ENCODE measurements around the gene OPHN1. TPM values are rescaled to one million over a fixed set of nuclear protein-coding genes. Genes with fewer than 3 reads are reported as not detected.
"Not testable (repeated sequence)": the region's sequence is repeated elsewhere in the genome, so short reads cannot be mapped to it uniquely, and the experiment has no call there.

OPHN1 gene
- total and polyA plus RNA-seq, 2 experiments from 2014 or later, result 2.2 to 3.8 TPM

GRCh38 chrX:68396953-68397352, 36.3 kb downstream of the OPHN1 start (continued):
- no peak for TF ChIP-seq EZH2 (IDR thresholded peaks at IDR 0.05; ENCODE audit: low read depth, unreplicated experiment)
- TF ChIP-seq ZNF114 (CRISPR knock-in tag; IDR thresholded peaks at IDR 0.05), result no peak
- no peak for TF ChIP-seq STAT1 (IDR thresholded peaks at IDR 0.05; ENCODE audit: unreplicated experiment)
- no peak for TF ChIP-seq NANOG (IDR thresholded peaks at IDR 0.05; ENCODE audit: borderline replicate concordance)

GRCh38 chrX:68389419-68389960, 43.8 kb downstream of the OPHN1 start:
- not testable (repeated sequence) for DNase-seq (ENCODE audit: low spot score); H3K27ac ChIP-seq (ENCODE audit: low read depth); H3K9me2 ChIP-seq (ENCODE audit: insufficient read depth); H3K4me1 Mint-ChIP-seq; H3K4me1 ChIP-seq (ENCODE audit: insufficient read depth); H3K4me3 Mint-ChIP-seq; ATAC-seq; H3K9me3 Mint-ChIP-seq; H3K27ac Mint-ChIP-seq; H3K4me3 ChIP-seq; H2AFZ ChIP-seq; H4K20me1 ChIP-seq (replicated peaks; ENCODE audit: insufficient read depth); H3F3A ChIP-seq (replicated peaks; ENCODE audit: low read depth); H3K27me3 Mint-ChIP-seq (ENCODE audit: insufficient read depth, low read depth, poor library complexity); H3K36me3 ChIP-seq (ENCODE audit: insufficient read depth); H3K36me3 Mint-ChIP-seq (ENCODE audit: low read depth); H3K27me3 ChIP-seq (ENCODE audit: insufficient read depth); H3K4me2 ChIP-seq; H3K79me2 ChIP-seq (replicated peaks; ENCODE audit: insufficient read depth)

GRCh38 chrX:68387776-68388175, 45.5 kb downstream of the OPHN1 start:
- Mint-ChIP-seq H3K4me3 (no peak overlapping the region), H3K27me3 (ENCODE audit: insufficient read depth, low read depth, poor library complexity) (no peaks in the 10 kb centered on the region)
- H3K4me2 ChIP-seq, result no peak overlapping the region

More at GRCh38 chrX:68387776-68388175, 45.5 kb downstream of the OPHN1 start:
- Histone ChIP-seq H3K9me2 (ENCODE audit: insufficient read depth) (no peaks in the 10 kb centered on the region), H3K4me3 (no peak overlapping the region), H3K27me3 (ENCODE audit: insufficient read depth) (no peaks in the 10 kb centered on the region), H3K36me3 (ENCODE audit: insufficient read depth) (no peaks in the 10 kb centered on the region), H3F3A (replicated peaks; ENCODE audit: low read depth) (no peaks in the 10 kb centered on the region), H3K79me2 (replicated peaks; ENCODE audit: insufficient read depth) (no peaks in the 10 kb centered on the region), H4K20me1 (replicated peaks; ENCODE audit: insufficient read depth) (no peaks in the 10 kb centered on the region), H3K4me1 (ENCODE audit: insufficient read depth) (no peaks in the 10 kb centered on the region), H3K27ac (ENCODE audit: low read depth) (no peak overlapping the region), H2AFZ (no peak overlapping the region)
- DNase-seq (ENCODE audit: low spot score), result no peak
- no peak for TF ChIP-seq CREB1 (CRISPR knock-in tag; IDR thresholded peaks at IDR 0.05; ENCODE audit: low read depth)
- TF ChIP-seq ZNF114 (CRISPR knock-in tag; IDR thresholded peaks at IDR 0.05), result no peak
- no peak for TF ChIP-seq STAT1 (IDR thresholded peaks at IDR 0.05; ENCODE audit: unreplicated experiment)
- TF ChIP-seq POLR2AphosphoS5 (IDR thresholded peaks at IDR 0.05; ENCODE audit: low read depth), result no peak
- no peak for TF ChIP-seq NANOG (IDR thresholded peaks at IDR 0.05; ENCODE audit: borderline replicate concordance)
- no peak for TF ChIP-seq CTCF (conservative IDR thresholded peaks at IDR 0.05; ENCODE audit: low read depth in 2 of 2)
- no peak overlapping the region for H3K27ac Mint-ChIP-seq
- no peak for ATAC-seq
- no peaks in the 10 kb centered on the region for H3K36me3 Mint-ChIP-seq (ENCODE audit: low read depth)
- no peaks in the 10 kb centered on the region for H3K9me3 Mint-ChIP-seq
- no peaks in the 10 kb centered on the region for H3K4me1 Mint-ChIP-seq
